Left lung (tissue), 10 donors: ENCODE measurements around the gene BCL2L14. TPM values are rescaled to one million over a fixed set of nuclear protein-coding genes. Genes with fewer than 3 reads are reported as not detected.

Source experiments
- ATAC-seq: fragments of 200-7000 bp; cut with Tn5 transposase; one replicate; pipeline ENCODE4 v1.9.1; 2020; ENCODE audit warnings: moderate library complexity
- DNase-seq, 4 donors: peaks; one replicate each; pipeline ENCODE4 v3.0.0-alpha.2; 2013 to 2020
- H3K27ac ChIP-seq, 2 donors: fragments of 200-600 bp; sonication (generic) in 1 of 2; one replicate each; pipeline versions ENCODE4 v1.5.0 to v1.8.0; 2020 to 2021
- H3K27me3 ChIP-seq, 2 donors: fragments of 200-600 bp; sonication (generic) in 1 of 2; one replicate each; pipeline versions ENCODE4 v1.5.0 to v1.8.0; 2020 to 2021
- H3K36me3 ChIP-seq, 2 donors: fragments of 200-600 bp; sonication (generic) in 1 of 2; one replicate each; pipeline versions ENCODE4 v1.5.0 to v1.8.0; 2020 to 2021
- H3K4me1 ChIP-seq, 2 donors: fragments of 200-600 bp; one replicate each; pipeline ENCODE4 v1.8.0; 2021
- H3K4me3 ChIP-seq, 2 donors: fragments of 200-600 bp; sonication (generic) in 1 of 2; one replicate each; pipeline versions ENCODE4 v1.5.0 to v1.8.0; 2020 to 2021; ENCODE audit warnings: mild to moderate bottlenecking in 1 of 2
- H3K9me3 ChIP-seq, 2 donors: fragments of 200-600 bp; sonication (generic) in 1 of 2; one replicate each; pipeline versions ENCODE4 v1.5.0 to v1.8.0; 2020 to 2021
- intact Hi-C, 2 donors: fragments of 100-400 bp; cut with DNase I; formaldehyde crosslinking; loops; one replicate each; pipeline versions ENCODE4 v1.11.2 to v1.14.2; 2022
- polyA plus RNA-seq, 6 donors: library from polyadenylated mRNA; unstranded; fragments of 120-200 nt; gene quantifications; one replicate each; pipeline ENCODE4 v1.2.1, GENCODE V29; 2013; ENCODE audit not compliant: insufficient read length in 6 of 6
- total RNA-seq, 2 donors: library from RNA; stranded (reverse); fragmentation: NEBNext Ultra II Directional; extraction: Animal tissue kit (Norgen Biotek cat#: 25700); gene quantifications; one replicate each; pipeline ENCODE4 v1.2.1, GENCODE V29; 2021
- TF ChIP-seq, protein P1 (sequence below), 2 donors: fragments of 200-600 bp; sonication (generic) in 1 of 2; IDR thresholded peaks; one replicate each; pipeline versions ENCODE4 v1.5.0 to v1.8.0; 2021; ENCODE audit warnings: antibody characterized with exemption in 2 of 2
- donor health status: DM: no; HTN: yes; CAD: no.
- donor health status: DM: no; HTN: no; CAD: no.

Gene BCL2L14
- total and polyA plus RNA-seq, 8 donors = 0.31 to 1.7 (median 0.69) TPM

DNA sequence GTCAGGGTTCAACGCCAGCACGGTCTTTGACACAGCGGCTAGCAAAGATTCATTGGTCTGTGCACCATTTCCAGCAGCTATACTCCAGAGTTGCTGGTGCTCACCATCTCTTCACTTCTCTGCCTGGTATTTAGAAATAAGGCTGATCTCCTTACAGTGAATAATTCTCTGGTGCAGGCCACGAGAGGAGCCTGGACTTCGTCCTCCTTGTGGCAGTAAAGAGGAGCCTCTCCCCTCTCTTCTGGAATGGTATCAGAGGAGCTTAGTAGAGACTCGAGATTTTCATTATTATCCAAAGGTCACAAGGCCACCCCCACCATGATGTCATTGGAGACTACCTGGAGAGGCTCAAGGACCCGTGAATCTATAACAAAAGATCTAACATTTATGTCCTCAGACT, 30.8 kb upstream of the BCL2L14 start:
- intact Hi-C loops = loop anchor here in 1 of 2 donors (10.0 kb wide), 1 partner anchor 455 kb away; no protein-coding TSS in a partner anchor

DNA sequence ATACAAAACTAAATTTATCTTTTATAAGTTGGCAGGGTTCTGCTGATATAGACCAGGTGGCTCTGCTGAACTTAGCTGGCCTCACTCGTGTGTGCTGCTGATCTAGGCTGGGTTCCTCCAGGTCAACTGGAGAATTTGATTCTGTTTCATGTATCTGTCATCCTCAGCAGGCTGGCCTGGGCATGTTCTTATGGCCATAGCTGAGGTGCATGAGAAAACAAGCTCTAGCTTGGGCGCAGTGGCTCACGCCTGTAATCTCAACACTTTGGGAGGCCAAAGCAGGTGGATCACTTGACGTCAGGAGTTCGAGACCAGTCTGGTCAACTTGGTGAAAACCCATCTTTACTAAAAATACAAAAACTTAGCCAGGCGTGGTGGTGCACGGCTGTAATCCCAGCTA, 24.3 kb upstream of the BCL2L14 start:
- H3K27ac ChIP-seq = no peak overlapping the region
- intact Hi-C loops = no loop called here
- no peaks in the 10 kb centered on the region for H3K9me3 ChIP-seq
- no peak overlapping the region for H3K4me3 ChIP-seq
- no peaks in the 10 kb centered on the region for H3K36me3 ChIP-seq
- no peak for ATAC-seq
- DNase-seq = no peak
- H3K27me3 ChIP-seq = no peaks in the 10 kb centered on the region
- TF ChIP-seq, protein P1, sequence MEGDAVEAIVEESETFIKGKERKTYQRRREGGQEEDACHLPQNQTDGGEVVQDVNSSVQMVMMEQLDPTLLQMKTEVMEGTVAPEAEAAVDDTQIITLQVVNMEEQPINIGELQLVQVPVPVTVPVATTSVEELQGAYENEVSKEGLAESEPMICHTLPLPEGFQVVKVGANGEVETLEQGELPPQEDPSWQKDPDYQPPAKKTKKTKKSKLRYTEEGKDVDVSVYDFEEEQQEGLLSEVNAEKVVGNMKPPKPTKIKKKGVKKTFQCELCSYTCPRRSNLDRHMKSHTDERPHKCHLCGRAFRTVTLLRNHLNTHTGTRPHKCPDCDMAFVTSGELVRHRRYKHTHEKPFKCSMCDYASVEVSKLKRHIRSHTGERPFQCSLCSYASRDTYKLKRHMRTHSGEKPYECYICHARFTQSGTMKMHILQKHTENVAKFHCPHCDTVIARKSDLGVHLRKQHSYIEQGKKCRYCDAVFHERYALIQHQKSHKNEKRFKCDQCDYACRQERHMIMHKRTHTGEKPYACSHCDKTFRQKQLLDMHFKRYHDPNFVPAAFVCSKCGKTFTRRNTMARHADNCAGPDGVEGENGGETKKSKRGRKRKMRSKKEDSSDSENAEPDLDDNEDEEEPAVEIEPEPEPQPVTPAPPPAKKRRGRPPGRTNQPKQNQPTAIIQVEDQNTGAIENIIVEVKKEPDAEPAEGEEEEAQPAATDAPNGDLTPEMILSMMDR (IDR thresholded peaks at IDR 0.05) = no peak
- H3K4me1 ChIP-seq = no peaks in the 10 kb centered on the region

More for the DNA sequence above, 30.8 kb upstream of the BCL2L14 start:
- TF ChIP-seq, protein P1 (IDR thresholded peaks at IDR 0.05) = no peak
- no peak overlapping the region for H3K27ac ChIP-seq
- DNase-seq = no peak
- ATAC-seq = no peak
- H3K27me3 ChIP-seq = no peaks in the 10 kb centered on the region
- no peaks in the 10 kb centered on the region for H3K4me1 ChIP-seq
- H3K9me3 ChIP-seq = no peaks in the 10 kb centered on the region
- H3K4me3 ChIP-seq = no peak overlapping the region
- no peaks in the 10 kb centered on the region for H3K36me3 ChIP-seq

DNA sequence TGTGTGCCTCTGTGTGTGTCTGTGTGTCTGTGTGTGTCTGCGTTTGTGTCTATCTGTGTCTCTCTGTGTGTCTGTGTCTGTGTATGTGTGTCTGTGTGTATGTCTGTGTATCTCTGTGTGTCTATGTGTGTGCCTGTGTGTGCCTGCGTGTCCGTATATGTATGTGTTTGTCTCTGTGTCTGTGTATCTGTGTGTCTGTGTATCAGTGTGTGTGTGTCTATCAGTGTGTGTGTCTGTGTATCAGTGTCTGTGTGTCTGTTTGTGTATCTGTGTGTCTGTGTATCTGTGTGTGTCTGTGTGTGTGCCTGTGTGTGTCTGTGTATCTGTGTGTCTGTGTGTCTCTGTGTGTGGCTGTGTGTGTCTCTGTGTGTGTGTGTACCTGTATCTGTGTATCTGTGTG, 23.1 kb upstream of the BCL2L14 start:
- no peaks in the 10 kb centered on the region for H3K4me1 ChIP-seq
- no peak for ATAC-seq

DNA sequence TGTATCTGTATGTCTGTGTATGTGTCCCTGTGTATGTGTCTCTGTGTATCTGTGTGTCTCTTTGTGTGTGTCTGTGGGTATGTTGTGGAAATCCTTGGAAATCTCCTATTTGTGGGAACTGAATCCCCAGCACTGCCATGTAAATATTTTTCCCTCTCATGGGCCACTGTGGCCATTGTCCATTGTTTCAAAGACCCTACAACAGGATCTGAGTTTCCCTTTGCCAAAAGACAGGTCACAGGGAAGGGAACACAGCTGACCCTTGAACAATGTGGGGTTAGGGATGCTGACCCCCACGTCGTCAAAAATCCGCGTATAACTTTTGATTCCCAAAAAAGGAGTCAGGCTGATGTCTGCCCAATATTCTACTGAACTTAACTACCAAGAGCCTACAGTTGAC, 22.5 kb upstream of the BCL2L14 start:
- intact Hi-C loops = no loop called here
- ATAC-seq (no peak), DNase-seq (no peak)
- H3K27ac ChIP-seq = no peak overlapping the region
- no peaks in the 10 kb centered on the region for H3K36me3 ChIP-seq
- no peaks in the 10 kb centered on the region for H3K4me1 ChIP-seq
- TF ChIP-seq, protein P1 (IDR thresholded peaks at IDR 0.05) = no peak
- no peak overlapping the region for H3K4me3 ChIP-seq
- H3K27me3 ChIP-seq = no peaks in the 10 kb centered on the region
- H3K9me3 ChIP-seq = no peaks in the 10 kb centered on the region

More for the DNA sequence above, 23.1 kb upstream of the BCL2L14 start:
- TF ChIP-seq, protein P1 (IDR thresholded peaks at IDR 0.05) = no peak
- Histone ChIP-seq H3K4me3 (no peak overlapping the region), H3K9me3 (no peaks in the 10 kb centered on the region), H3K27me3 (no peaks in the 10 kb centered on the region), H3K27ac (no peak overlapping the region), H3K36me3 (no peaks in the 10 kb centered on the region)
- intact Hi-C loops = no loop called here
- no peak for DNase-seq

DNA sequence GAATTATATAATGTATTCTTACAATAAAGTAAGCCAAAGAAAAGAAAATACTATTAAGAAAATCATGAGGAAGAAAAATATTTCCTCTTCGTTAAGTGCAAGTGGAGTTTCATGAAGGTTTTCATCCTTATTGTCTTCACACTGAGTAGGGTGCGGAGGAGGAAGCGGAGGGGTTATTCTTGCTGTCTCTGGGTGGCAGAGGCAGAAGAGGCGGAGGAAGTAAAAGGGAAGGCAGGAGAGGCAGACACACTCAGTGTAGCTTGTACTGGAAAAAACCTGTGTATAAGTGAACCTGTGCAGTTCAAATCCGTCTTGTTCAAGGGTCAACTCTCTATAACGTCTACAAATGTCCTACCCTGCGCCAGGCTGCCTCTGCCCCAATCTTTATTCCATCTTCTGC, 22.0 kb upstream of the BCL2L14 start:
- Histone ChIP-seq H3K4me3 (no peak overlapping the region), H3K27me3 (no peaks in the 10 kb centered on the region), H3K36me3 (no peaks in the 10 kb centered on the region), H3K4me1 (no peaks in the 10 kb centered on the region), H3K27ac (no peak overlapping the region), H3K9me3 (no peaks in the 10 kb centered on the region)
- TF ChIP-seq, protein P1 (IDR thresholded peaks at IDR 0.05) = no peak
- no peak for DNase-seq
- intact Hi-C loops = no loop called here
- ATAC-seq = no peak
